Esophagus squamous epithelium (tissue), 4 donors: ENCODE results near the gene KCNQ1.

ENCODE experiments used
- POLR2A ChIP-seq, 4 donors: fragments of 450-650 bp; IDR thresholded peaks; one replicate each; pipeline ENCODE4 v1.6.1; 2017; ENCODE audit warnings: antibody characterized with exemption in 4 of 4, mild to moderate bottlenecking in 4 of 4, moderate library complexity in 3 of 4
- TF ChIP-seq, protein P1 (sequence below), 6 experiments: fragments of 450-650 bp in 4 of 6; fragments of 200-600 bp in 2 of 6; sonication (generic) in 2 of 6; IDR thresholded peaks; one replicate each; pipeline ENCODE4 v1.5.1; 2016 to 2019; ENCODE audit warnings: antibody characterized with exemption in 6 of 6, mild to moderate bottlenecking in 4 of 6, moderate library complexity in 4 of 6

DNA sequence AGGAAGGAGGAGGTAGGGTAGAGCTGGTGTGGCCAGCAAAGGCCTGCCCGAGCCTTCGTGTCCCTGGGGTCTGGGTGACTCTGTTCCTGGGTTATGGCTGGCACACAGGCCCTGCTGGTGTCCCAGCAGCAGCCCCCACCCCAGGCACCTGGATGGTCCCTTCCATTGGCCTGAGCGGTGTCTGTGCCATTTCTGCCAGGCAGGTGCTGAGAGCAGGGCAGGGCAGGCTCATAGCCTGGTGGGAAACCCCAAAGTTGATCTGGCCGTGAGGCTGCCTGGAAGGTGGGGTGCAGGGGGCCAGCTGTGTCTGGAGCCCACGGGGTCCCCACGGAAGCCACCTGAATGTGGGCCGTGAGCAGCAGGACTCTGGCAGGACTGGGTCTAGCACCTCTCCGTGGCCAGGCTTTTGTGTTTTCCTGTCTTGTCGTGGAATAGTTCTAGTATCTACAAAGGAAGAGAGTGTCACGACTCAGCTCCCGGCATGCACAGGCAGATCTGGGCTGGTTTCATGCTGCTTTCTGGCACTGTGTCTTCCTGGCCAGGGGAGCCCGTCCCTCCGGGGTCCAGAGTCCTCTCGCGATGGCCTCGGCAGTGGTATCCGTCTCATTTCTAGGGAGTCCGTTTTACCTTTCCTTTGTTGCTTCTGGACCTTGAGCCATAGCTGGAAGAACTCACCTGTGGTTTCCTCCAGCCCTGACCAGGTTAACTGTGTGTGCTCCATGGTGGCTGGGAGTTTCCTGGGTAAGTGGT, 83.7 kb downstream of the KCNQ1 start:
- TF ChIP-seq, protein P1, sequence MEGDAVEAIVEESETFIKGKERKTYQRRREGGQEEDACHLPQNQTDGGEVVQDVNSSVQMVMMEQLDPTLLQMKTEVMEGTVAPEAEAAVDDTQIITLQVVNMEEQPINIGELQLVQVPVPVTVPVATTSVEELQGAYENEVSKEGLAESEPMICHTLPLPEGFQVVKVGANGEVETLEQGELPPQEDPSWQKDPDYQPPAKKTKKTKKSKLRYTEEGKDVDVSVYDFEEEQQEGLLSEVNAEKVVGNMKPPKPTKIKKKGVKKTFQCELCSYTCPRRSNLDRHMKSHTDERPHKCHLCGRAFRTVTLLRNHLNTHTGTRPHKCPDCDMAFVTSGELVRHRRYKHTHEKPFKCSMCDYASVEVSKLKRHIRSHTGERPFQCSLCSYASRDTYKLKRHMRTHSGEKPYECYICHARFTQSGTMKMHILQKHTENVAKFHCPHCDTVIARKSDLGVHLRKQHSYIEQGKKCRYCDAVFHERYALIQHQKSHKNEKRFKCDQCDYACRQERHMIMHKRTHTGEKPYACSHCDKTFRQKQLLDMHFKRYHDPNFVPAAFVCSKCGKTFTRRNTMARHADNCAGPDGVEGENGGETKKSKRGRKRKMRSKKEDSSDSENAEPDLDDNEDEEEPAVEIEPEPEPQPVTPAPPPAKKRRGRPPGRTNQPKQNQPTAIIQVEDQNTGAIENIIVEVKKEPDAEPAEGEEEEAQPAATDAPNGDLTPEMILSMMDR (IDR thresholded peaks at IDR 0.05): no peak
- TF ChIP-seq POLR2A (IDR thresholded peaks at IDR 0.05): no peak
